Endothelial cell of umbilical vein (primary cell): ENCODE data around the gene ACSS1.

Experiments
- CTCF ChIP-seq, 2 donors: IDR thresholded peaks; 1 replicate in 1 of 2; 2 replicates in 1 of 2; pipeline ENCODE4 v1.5.1; 2011; ENCODE audit warnings: low read length in 2 of 2, mild to moderate bottlenecking in 2 of 2, moderate library complexity in 2 of 2, control low read depth in 1 of 2, inconsistent platforms in 1 of 2, low read depth in 1 of 2; ENCODE audit not compliant: insufficient read depth in 1 of 2; ENCODE audit errors: extremely low read depth in 1 of 2
- POLR2A ChIP-seq: IDR thresholded peaks from 2 replicates; pipeline ENCODE4 v1.6.1; 2012; ENCODE audit warnings: low read depth, mild to moderate bottlenecking, control low read depth, low read length
- POLR2AphosphoS5 ChIP-seq: IDR thresholded peaks from 2 replicates; pipeline ENCODE4 v1.6.1; 2012; ENCODE audit warnings: low read depth, mild to moderate bottlenecking, control low read depth, low read length, moderate library complexity; ENCODE audit not compliant: insufficient read depth

- no peak for TF ChIP-seq CTCF (IDR thresholded peaks at IDR 0.05; ENCODE audit: extremely low read depth in 1 of 2, insufficient read depth in 1 of 2, low read depth in 1 of 2, low read length in 2 of 2)
- TF ChIP-seq POLR2AphosphoS5 = no peak
- TF ChIP-seq POLR2A = no peak
These were observed 5.4 kb downstream of the ACSS1 start for GRCh38 chr20:25052255-25053194.
